ENCODE results near the gene RRP1B. TPM values are rescaled to one million over a fixed set of nuclear protein-coding genes. Genes with fewer than 3 reads are reported as not detected.

Gene RRP1B
- total and polyA plus RNA-seq, 2 experiments from 2014 or later = 54.8 to 95.7 TPM

DNA sequence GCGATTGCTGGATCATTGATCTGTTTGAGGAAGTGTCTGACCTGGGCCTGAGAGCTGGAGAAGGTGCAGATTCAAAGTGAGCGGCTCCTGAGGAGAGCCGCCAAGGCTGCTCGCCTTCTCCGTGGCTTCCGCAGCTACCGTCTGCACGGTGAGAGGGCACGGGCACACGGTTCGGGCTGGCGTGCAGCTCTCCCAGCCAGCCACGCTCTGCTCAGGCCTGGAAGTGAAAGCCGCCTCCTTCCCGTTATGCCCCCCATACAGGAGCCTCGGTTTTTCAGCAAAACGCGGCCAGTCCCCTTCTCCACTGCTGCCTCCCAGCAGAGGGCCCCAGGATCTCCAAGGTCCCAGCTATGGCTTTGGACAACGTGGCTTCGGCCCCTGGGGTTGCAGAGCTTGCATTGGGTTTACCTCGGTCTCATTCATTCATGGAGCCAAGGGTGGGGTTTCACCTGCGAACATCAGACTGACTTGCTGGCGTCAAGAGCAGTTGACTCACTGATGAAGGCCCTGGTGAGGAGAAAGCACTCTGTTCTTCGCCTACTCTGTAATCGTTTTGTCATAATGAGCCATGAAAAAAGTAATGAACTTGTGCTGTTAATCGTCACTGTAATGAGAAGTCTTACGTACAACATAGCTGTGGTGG, 35.2 kb downstream of the RRP1B start:
- H3K36me3 Mint-ChIP-seq (ENCODE audit: low read depth) = peaks cover 76% of the 10 kb centered on the region
- no peak; the same call in 2 of the 3 replicates for ATAC-seq
- Histone ChIP-seq H3F3A (replicated peaks; ENCODE audit: low read depth) (peaks cover 2% of the 10 kb centered on the region; the same call in 1 of the 2 replicates), H3K79me2 (replicated peaks; ENCODE audit: insufficient read depth) (no peaks in the 10 kb centered on the region), H4K20me1 (replicated peaks; ENCODE audit: insufficient read depth) (peaks cover 7% of the 10 kb centered on the region), H3K9me2 (ENCODE audit: insufficient read depth) (no peaks in the 10 kb centered on the region), H3K4me3 (no peak overlapping the region), H2AFZ (no peak overlapping the region), H3K4me2 (no peak overlapping the region), H3K36me3 (ENCODE audit: insufficient read depth) (peaks cover 15% of the 10 kb centered on the region), H3K27me3 (ENCODE audit: insufficient read depth) (no peaks in the 10 kb centered on the region), H3K27ac (ENCODE audit: low read depth) (no peak overlapping the region), H3K4me1 (ENCODE audit: insufficient read depth) (no peaks in the 10 kb centered on the region)
- peaks cover 8% of the 10 kb centered on the region for H3K27me3 Mint-ChIP-seq (ENCODE audit: insufficient read depth, low read depth, poor library complexity)
- peaks cover 2% of the 10 kb centered on the region; the same call in 1 of the 3 replicates for H3K4me1 Mint-ChIP-seq
- no peaks in the 10 kb centered on the region for H3K9me3 Mint-ChIP-seq
- no peak for TF ChIP-seq ZNF331 (CRISPR knock-in tag; IDR thresholded peaks at IDR 0.05; ENCODE audit: low read depth)
- TF ChIP-seq POLR2AphosphoS5 (IDR thresholded peaks at IDR 0.05; ENCODE audit: low read depth) = no peak
- TF ChIP-seq EZH2phosphoT487 (IDR thresholded peaks at IDR 0.05; ENCODE audit: unreplicated experiment) = no peak
- no peak for TF ChIP-seq JUNB (IDR thresholded peaks at IDR 0.05; ENCODE audit: unreplicated experiment)
- TF ChIP-seq EZH2 (IDR thresholded peaks at IDR 0.05; ENCODE audit: low read depth, unreplicated experiment) = no peak
- TF ChIP-seq, protein P1, sequence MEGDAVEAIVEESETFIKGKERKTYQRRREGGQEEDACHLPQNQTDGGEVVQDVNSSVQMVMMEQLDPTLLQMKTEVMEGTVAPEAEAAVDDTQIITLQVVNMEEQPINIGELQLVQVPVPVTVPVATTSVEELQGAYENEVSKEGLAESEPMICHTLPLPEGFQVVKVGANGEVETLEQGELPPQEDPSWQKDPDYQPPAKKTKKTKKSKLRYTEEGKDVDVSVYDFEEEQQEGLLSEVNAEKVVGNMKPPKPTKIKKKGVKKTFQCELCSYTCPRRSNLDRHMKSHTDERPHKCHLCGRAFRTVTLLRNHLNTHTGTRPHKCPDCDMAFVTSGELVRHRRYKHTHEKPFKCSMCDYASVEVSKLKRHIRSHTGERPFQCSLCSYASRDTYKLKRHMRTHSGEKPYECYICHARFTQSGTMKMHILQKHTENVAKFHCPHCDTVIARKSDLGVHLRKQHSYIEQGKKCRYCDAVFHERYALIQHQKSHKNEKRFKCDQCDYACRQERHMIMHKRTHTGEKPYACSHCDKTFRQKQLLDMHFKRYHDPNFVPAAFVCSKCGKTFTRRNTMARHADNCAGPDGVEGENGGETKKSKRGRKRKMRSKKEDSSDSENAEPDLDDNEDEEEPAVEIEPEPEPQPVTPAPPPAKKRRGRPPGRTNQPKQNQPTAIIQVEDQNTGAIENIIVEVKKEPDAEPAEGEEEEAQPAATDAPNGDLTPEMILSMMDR (conservative IDR thresholded peaks at IDR 0.05; ENCODE audit: low read depth in 2 of 2) = no peak; a peak in 1 of 4 replicates
- no peak for TF ChIP-seq ETS1 (IDR thresholded peaks at IDR 0.05)
- no peak for TF ChIP-seq CREB1 (CRISPR knock-in tag; IDR thresholded peaks at IDR 0.05; ENCODE audit: low read depth)
- no peak for TF ChIP-seq ZNF114 (CRISPR knock-in tag; IDR thresholded peaks at IDR 0.05)
- no peak for TF ChIP-seq NANOG (IDR thresholded peaks at IDR 0.05; ENCODE audit: borderline replicate concordance)
- no peak for TF ChIP-seq ZNF462 (CRISPR knock-in tag; IDR thresholded peaks at IDR 0.05)
- TF ChIP-seq, protein P2, sequence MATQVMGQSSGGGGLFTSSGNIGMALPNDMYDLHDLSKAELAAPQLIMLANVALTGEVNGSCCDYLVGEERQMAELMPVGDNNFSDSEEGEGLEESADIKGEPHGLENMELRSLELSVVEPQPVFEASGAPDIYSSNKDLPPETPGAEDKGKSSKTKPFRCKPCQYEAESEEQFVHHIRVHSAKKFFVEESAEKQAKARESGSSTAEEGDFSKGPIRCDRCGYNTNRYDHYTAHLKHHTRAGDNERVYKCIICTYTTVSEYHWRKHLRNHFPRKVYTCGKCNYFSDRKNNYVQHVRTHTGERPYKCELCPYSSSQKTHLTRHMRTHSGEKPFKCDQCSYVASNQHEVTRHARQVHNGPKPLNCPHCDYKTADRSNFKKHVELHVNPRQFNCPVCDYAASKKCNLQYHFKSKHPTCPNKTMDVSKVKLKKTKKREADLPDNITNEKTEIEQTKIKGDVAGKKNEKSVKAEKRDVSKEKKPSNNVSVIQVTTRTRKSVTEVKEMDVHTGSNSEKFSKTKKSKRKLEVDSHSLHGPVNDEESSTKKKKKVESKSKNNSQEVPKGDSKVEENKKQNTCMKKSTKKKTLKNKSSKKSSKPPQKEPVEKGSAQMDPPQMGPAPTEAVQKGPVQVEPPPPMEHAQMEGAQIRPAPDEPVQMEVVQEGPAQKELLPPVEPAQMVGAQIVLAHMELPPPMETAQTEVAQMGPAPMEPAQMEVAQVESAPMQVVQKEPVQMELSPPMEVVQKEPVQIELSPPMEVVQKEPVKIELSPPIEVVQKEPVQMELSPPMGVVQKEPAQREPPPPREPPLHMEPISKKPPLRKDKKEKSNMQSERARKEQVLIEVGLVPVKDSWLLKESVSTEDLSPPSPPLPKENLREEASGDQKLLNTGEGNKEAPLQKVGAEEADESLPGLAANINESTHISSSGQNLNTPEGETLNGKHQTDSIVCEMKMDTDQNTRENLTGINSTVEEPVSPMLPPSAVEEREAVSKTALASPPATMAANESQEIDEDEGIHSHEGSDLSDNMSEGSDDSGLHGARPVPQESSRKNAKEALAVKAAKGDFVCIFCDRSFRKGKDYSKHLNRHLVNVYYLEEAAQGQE (IDR thresholded peaks at IDR 0.05; ENCODE audit: unreplicated experiment) = no peak
- no peak for TF ChIP-seq STAT1 (IDR thresholded peaks at IDR 0.05; ENCODE audit: unreplicated experiment)
- H3K4me3 Mint-ChIP-seq = no peak overlapping the region
- no peak for DNase-seq (ENCODE audit: low spot score)
- no peak overlapping the region for H3K27ac Mint-ChIP-seq

Data from GM23338 (cell line).